Measurements from ENCODE around the gene TULP1. TPM values are rescaled to one million over a fixed set of nuclear protein-coding genes. Genes with fewer than 3 reads are reported as not detected.

TULP1 gene
- polyA plus RNA-seq, result 1.2 TPM
- long read RNA-seq, donor 1, result 0 reads
- long read RNA-seq, donor 2, result 0 reads
- long read RNA-seq, donor 3, result 0 reads
- long read RNA-seq, donor 4, result 0 reads
- long read RNA-seq, donor 5, result 0 reads
- long read RNA-seq, donor 6, result 0 reads
- long read RNA-seq, donor 7, result 0 reads
- long read RNA-seq, donor 8, result 0 reads
- long read RNA-seq, donor 9, result 0 reads
- long read RNA-seq, donor 10, result 0 reads
- long read RNA-seq, donor 11, result 0 reads

DNA sequence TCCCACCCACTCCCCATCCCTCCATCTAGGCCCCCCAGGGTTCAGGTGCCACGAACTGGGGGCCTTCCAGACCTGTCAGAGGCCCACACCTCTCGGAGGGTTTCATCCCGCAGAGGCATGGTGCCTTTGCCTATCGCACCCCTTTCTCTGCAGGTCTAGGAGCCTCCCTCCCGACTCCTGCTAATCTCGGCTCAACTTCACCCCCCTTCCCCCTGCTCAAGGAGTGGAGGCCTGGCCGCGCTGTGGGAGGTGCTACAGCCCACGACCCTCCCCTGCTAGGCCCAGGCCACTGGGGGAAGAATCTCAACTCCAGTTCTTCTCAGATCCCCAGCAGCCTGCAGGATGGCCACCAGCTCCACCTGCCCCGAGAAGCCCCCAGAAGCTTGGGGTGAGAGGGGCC, at the start of gene TULP1:
TULP1 (minus strand) TSS at position 157 of the 400 bp plus-strand sequence; CDS start at position 119, 38 bp downstream.
- H3K4me1 ChIP-seq (ENCODE audit: control insufficient read depth, insufficient read depth, low read length), result peaks cover 3% of the 10 kb centered on the region
- no peaks in the 10 kb centered on the region for H3K36me3 ChIP-seq (ENCODE audit: control insufficient read depth, insufficient read depth, low read length)
- H3K27me3 ChIP-seq (ENCODE audit: control insufficient read depth, insufficient read depth, low read length), result peaks cover 37% of the 10 kb centered on the region
- no CpG with 5 or more reads among the region's 10 CpGs for WGBS (ENCODE audit: insufficient coverage, low lambda C conversion rate)
- peak within 1 kb of the TSS; percentile 24 for H3K4me3 ChIP-seq (ENCODE audit: low read length)
- H3K9me3 ChIP-seq (ENCODE audit: control insufficient read depth, low read depth, low read length), result no peaks in the 10 kb centered on the region
- H3K27ac ChIP-seq (ENCODE audit: low read length), result no peak within 1 kb of the TSS
- DNase-seq, result no peak

DNA sequence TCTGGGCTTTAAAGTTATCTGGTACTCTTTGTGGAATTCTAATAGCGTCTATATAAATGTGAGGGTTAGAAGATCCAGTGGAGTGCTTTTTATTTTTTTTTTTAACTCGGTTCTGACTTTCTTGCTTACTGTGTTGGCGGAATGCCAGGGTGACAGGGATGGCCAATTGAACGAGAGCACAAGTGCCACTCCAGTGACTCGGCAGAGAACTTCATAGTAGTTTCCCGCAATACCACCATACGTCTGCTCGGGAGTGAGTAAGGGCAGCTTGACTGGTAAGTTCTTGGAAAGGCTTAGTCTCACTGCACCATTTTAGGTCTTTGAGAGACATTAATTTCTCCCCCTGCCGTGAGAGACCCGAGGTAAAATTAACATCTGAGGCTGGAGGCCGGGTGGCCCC, 49.4 kb upstream of the TULP1 start:
- H3K36me3 ChIP-seq (ENCODE audit: control insufficient read depth, insufficient read depth, low read length), result no peaks in the 10 kb centered on the region
- H3K4me3 ChIP-seq (ENCODE audit: low read length), result no peak overlapping the region
- peaks cover 3% of the 10 kb centered on the region for H3K27me3 ChIP-seq (ENCODE audit: control insufficient read depth, insufficient read depth, low read length)
- H3K4me1 ChIP-seq (ENCODE audit: control insufficient read depth, insufficient read depth, low read length), result no peaks in the 10 kb centered on the region
- no peak overlapping the region for H3K27ac ChIP-seq (ENCODE audit: low read length)
- DNase-seq, result no peak
- no CpG with 5 or more reads among the region's 11 CpGs for WGBS (ENCODE audit: insufficient coverage, low lambda C conversion rate)
- H3K9me3 ChIP-seq (ENCODE audit: control insufficient read depth, low read depth, low read length), result peaks cover 5% of the 10 kb centered on the region

DNA sequence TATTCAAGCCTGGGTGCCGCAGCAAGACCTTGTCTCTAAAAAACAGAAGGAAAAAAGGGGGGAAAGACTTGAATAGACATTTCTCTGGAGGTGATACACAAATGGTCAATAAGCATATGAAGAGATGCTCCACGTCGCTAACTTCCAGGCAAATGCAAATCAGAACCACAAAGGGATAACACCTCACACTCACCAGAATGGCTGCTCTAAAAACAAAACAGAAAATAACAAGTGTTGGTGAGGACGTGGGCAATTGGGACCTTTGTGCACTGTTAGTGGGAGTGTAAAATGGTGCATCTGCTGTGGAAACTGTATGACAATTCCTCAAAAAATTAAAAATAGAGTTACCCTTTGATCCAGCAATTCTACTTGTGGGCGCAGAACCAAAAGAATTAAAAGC, 48.4 kb upstream of the TULP1 start:
- Histone ChIP-seq H3K9me3 (ENCODE audit: control insufficient read depth, low read depth, low read length) (peaks cover 2% of the 10 kb centered on the region), H3K4me3 (ENCODE audit: low read length) (no peak overlapping the region), H3K27me3 (ENCODE audit: control insufficient read depth, insufficient read depth, low read length) (peaks cover 3% of the 10 kb centered on the region), H3K27ac (ENCODE audit: low read length) (no peak overlapping the region), H3K4me1 (ENCODE audit: control insufficient read depth, insufficient read depth, low read length) (no peaks in the 10 kb centered on the region), H3K36me3 (ENCODE audit: control insufficient read depth, insufficient read depth, low read length) (no peaks in the 10 kb centered on the region)
- WGBS (ENCODE audit: insufficient coverage, low lambda C conversion rate), result no CpG with 5 or more reads among the region's 5 CpGs
- DNase-seq, result no peak

- no peak overlapping the region for H3K27ac ChIP-seq (ENCODE audit: low read length)
- no peaks in the 10 kb centered on the region for H3K4me1 ChIP-seq (ENCODE audit: control insufficient read depth, insufficient read depth, low read length)
- no peak for DNase-seq
- no peaks in the 10 kb centered on the region for H3K27me3 ChIP-seq (ENCODE audit: control insufficient read depth, insufficient read depth, low read length)
- no peak overlapping the region for H3K4me3 ChIP-seq (ENCODE audit: low read length)
- WGBS (ENCODE audit: insufficient coverage, low lambda C conversion rate), result no CpG with 5 or more reads among the region's 12 CpGs
- no peaks in the 10 kb centered on the region for H3K36me3 ChIP-seq (ENCODE audit: control insufficient read depth, insufficient read depth, low read length)
- no peaks in the 10 kb centered on the region for H3K9me3 ChIP-seq (ENCODE audit: control insufficient read depth, low read depth, low read length)
Observed at GRCh38 chr6:35558571-35558970, 45.9 kb upstream of the TULP1 start.

DNA sequence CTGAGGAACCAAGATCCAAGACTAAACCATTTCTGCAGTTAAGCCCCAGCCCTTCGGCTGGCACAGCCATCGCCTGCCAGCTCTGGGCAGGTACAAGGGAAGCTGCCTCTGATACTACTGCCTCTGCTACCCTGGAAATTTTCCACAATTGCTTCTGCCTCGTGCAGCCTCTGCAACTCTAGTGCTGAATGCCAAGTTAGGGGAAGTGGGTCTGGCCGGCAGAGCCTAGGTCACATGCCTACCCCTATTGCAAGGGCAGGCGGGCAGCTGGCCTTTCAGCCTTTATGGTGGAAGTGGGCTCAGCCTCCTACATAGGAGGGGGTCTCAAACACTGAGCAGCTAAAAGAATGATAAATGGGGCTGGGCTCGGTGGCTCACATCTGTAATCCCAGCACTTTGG, 44.5 kb upstream of the TULP1 start:
- WGBS (ENCODE audit: insufficient coverage, low lambda C conversion rate), result no CpG with 5 or more reads among the region's 6 CpGs
- Histone ChIP-seq H3K4me3 (ENCODE audit: low read length) (no peak overlapping the region), H3K27me3 (ENCODE audit: control insufficient read depth, insufficient read depth, low read length) (no peaks in the 10 kb centered on the region), H3K36me3 (ENCODE audit: control insufficient read depth, insufficient read depth, low read length) (no peaks in the 10 kb centered on the region), H3K27ac (ENCODE audit: low read length) (no peak overlapping the region), H3K4me1 (ENCODE audit: control insufficient read depth, insufficient read depth, low read length) (no peaks in the 10 kb centered on the region), H3K9me3 (ENCODE audit: control insufficient read depth, low read depth, low read length) (no peaks in the 10 kb centered on the region)
- no peak for DNase-seq

DNA sequence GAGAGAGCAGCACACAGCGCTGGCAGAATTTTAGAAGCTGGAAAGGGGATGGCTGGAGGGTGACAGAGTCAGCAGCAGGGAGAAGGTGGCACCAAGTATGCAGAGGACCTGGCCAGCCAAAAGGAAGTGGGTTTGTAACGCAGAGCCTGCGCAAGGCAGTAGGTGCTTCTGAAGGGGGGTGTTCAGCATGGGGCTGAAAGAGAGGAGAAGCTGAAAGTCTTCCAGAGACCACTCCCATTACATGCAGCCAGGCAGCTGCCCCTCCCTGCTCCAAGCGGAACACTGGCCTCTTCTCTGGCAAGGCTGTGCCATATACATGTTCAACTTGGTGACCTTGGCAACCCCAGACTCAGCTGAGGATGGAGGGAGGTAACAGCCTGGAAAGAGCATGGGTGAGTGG, 42.1 kb upstream of the TULP1 start:
- H3K4me1 ChIP-seq (ENCODE audit: control insufficient read depth, insufficient read depth, low read length), result no peaks in the 10 kb centered on the region
- H3K4me3 ChIP-seq (ENCODE audit: low read length), result no peak overlapping the region
- no peak for DNase-seq
- no peaks in the 10 kb centered on the region for H3K27me3 ChIP-seq (ENCODE audit: control insufficient read depth, insufficient read depth, low read length)
- no peak overlapping the region for H3K27ac ChIP-seq (ENCODE audit: low read length)
- no CpG with 5 or more reads among the region's 4 CpGs for WGBS (ENCODE audit: insufficient coverage, low lambda C conversion rate)
- H3K36me3 ChIP-seq (ENCODE audit: control insufficient read depth, insufficient read depth, low read length), result no peaks in the 10 kb centered on the region
- peaks cover 3% of the 10 kb centered on the region for H3K9me3 ChIP-seq (ENCODE audit: control insufficient read depth, low read depth, low read length)

DNA sequence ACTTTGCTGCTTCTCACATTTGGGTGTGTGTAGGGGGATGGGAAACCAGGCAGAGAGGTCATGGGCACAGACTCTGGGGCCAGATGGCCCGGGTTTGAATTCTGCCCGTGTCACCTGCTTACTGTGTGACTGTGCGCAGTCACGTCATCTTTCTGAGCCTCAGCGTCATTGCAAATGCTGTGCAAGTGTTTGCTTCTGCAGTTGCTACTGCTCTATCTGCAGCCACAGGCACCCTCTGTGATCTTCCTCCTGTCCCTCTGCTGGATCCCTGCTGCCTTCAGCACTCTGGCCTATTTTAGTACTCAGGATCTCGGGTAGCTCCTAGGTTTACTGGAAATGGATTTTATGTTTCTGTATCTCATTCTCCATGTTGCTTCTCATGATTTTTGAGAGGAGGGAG, 40.6 kb upstream of the TULP1 start:
- H3K9me3 ChIP-seq (ENCODE audit: control insufficient read depth, low read depth, low read length), result peaks cover 3% of the 10 kb centered on the region
- H3K27me3 ChIP-seq (ENCODE audit: control insufficient read depth, insufficient read depth, low read length), result no peaks in the 10 kb centered on the region
- H3K27ac ChIP-seq (ENCODE audit: low read length), result no peak overlapping the region
- H3K4me3 ChIP-seq (ENCODE audit: low read length), result no peak overlapping the region
- H3K36me3 ChIP-seq (ENCODE audit: control insufficient read depth, insufficient read depth, low read length), result no peaks in the 10 kb centered on the region
- H3K4me1 ChIP-seq (ENCODE audit: control insufficient read depth, insufficient read depth, low read length), result no peaks in the 10 kb centered on the region
- no CpG with 5 or more reads among the region's 6 CpGs for WGBS (ENCODE audit: insufficient coverage, low lambda C conversion rate)
- no peak for DNase-seq

DNA sequence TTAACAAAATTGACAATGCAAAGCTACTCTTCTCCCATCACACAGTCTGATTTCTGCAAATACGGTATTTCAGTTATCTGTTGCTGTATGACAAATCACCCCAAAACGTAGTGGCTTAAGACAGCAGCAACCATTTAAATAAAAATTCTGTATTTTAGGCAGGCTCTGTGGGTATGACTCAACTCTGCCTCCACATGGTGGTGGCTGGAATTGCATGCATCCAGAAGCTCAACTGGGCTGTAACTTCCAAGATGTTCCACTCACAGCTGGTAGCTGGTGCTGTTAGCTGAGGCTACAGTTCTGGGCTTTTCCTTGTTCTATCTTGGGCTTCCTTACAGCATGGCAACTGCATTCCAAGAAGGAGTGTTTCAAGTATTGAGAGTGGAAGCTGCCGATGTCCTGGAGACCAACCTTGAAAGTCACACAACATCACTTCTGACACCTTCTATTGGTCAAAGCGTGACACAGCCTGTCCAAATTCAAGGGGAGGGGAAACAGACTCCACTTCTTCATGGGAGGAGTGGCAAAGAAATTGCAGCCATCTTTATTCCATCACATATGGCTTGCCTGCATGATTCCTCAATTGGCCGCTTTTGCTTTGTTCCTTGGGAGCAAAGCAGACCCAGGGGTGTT, 39.7 kb upstream of the TULP1 start:
- H3K27ac ChIP-seq (ENCODE audit: low read length), result no peak overlapping the region
- whole genome bisulfite sequencing (ENCODE audit: insufficient coverage, low lambda C conversion rate), result 50% methylated on average over 1 of the region's 5 CpGs
- no peak for DNase-seq
- H3K9me3 ChIP-seq (ENCODE audit: control insufficient read depth, low read depth, low read length), result peaks cover 3% of the 10 kb centered on the region
- H3K4me3 ChIP-seq (ENCODE audit: low read length), result no peak overlapping the region
- no peaks in the 10 kb centered on the region for H3K36me3 ChIP-seq (ENCODE audit: control insufficient read depth, insufficient read depth, low read length)
- H3K27me3 ChIP-seq (ENCODE audit: control insufficient read depth, insufficient read depth, low read length), result peaks cover 2% of the 10 kb centered on the region
- H3K4me1 ChIP-seq (ENCODE audit: control insufficient read depth, insufficient read depth, low read length), result no peaks in the 10 kb centered on the region

DNA sequence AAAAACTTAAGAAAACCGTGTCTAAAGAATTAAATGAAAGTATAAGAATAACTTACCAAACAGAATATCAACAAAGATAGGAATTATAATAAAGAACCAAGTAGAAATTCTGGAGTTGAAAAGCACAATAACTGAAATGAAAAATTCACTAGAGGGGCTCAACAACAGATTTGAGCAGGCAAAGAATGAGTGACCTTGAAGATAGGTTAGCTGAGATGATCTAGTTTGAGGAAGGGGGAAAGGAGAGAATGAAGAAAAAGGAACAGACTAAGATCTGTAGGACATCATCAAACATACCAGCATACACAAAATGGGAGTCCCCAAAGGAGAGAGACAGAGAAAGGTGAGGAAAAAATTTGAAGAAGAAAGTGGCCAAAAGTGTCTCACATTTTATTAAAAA, 37.7 kb upstream of the TULP1 start:
- H3K4me1 ChIP-seq (ENCODE audit: control insufficient read depth, insufficient read depth, low read length), result no peaks in the 10 kb centered on the region
- peaks cover 2% of the 10 kb centered on the region for H3K27me3 ChIP-seq (ENCODE audit: control insufficient read depth, insufficient read depth, low read length)
- WGBS (ENCODE audit: insufficient coverage, low lambda C conversion rate), result 83% methylated on average over 1 of the region's 1 CpG
- DNase-seq, result no peak
- H3K36me3 ChIP-seq (ENCODE audit: control insufficient read depth, insufficient read depth, low read length), result no peaks in the 10 kb centered on the region
- H3K4me3 ChIP-seq (ENCODE audit: low read length), result no peak overlapping the region
- no peak overlapping the region for H3K27ac ChIP-seq (ENCODE audit: low read length)
- H3K9me3 ChIP-seq (ENCODE audit: control insufficient read depth, low read depth, low read length), result peaks cover 3% of the 10 kb centered on the region

DNA sequence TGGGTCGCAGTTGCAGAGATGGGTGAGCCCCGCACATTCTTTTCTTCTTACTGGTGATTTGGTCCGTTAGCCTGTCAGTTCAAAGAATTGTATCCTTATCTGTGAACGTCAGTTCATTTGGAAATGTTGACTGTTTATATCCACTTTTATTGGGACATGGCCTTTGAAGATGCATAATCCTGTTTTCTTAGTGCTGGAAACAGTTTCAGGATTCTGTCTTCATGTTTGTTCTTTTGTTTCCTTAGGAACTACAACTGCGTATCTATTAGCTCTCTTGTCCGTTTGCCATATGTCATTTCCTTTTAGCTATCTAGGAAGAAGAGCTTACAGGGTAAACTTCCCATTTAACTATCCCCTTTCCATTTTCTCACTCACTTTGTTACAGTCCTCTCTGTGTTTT, 35.0 kb upstream of the TULP1 start:
- DNase-seq, result peak in 1 of 2 donors; percentile 16
- WGBS (ENCODE audit: insufficient coverage, low lambda C conversion rate), result no CpG with 5 or more reads among the region's 6 CpGs
- Histone ChIP-seq H3K27ac (ENCODE audit: low read length) (no peak overlapping the region), H3K36me3 (ENCODE audit: control insufficient read depth, insufficient read depth, low read length) (no peaks in the 10 kb centered on the region), H3K4me3 (ENCODE audit: low read length) (no peak overlapping the region), H3K27me3 (ENCODE audit: control insufficient read depth, insufficient read depth, low read length) (peaks cover 2% of the 10 kb centered on the region), H3K4me1 (ENCODE audit: control insufficient read depth, insufficient read depth, low read length) (no peaks in the 10 kb centered on the region), H3K9me3 (ENCODE audit: control insufficient read depth, low read depth, low read length) (peaks cover 3% of the 10 kb centered on the region)
